ENCODE measurements around the gene AMELY. TPM values are rescaled to one million over a fixed set of nuclear protein-coding genes. Genes with fewer than 3 reads are reported as not detected.
A peak's percentile ranks its signal among the peaks of the same experiment; 100 is the strongest.

The AMELY gene, protein sequence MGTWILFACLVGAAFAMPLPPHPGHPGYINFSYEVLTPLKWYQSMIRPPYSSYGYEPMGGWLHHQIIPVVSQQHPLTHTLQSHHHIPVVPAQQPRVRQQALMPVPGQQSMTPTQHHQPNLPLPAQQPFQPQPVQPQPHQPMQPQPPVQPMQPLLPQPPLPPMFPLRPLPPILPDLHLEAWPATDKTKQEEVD
- not detected for total RNA-seq
- not detected for polyA plus RNA-seq

DNA sequence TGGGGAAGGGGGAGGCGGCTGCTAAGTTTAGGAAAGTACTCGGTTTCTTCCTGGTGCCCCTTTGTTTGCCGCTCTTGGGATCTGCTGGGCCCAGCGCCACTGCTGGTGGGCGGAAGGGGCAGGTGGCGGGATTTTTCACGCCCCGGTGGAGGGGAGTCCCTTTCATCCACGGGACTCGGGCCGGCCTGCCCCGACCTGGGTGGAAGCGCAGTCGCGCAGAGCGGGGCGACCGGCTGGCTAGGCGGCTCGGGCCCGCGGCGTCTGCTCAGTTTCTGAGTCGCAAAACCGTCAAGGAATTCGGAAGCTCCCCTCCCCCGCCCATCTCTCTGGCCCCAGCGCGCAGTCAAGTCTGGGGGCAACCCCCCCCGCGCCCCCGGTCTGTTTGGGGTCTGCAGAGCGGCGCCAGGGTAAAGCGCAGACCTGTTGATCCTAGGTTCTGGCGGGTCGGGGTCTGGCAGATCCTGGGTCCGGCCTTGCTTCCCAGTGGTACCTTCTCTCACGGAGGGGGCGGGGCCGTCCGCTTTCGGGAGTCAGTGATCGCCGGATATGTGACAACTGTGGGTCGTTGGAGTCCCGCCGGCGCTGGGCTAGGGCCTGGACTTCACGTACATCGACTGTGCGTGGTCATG lies at the start of gene AMELY:
AMELY (minus strand) TSS at position 500 of the 629 bp plus-strand sequence. CDS start 39,144 bp downstream, outside the sequence.
- H3K4me3 ChIP-seq (ENCODE audit: low read depth, low read length), result peak within 1 kb of the TSS; percentile 38
- no peaks in the 10 kb centered on the region for H3K4me1 ChIP-seq (ENCODE audit: insufficient read depth)
- 5% methylated on average over 52 of the region's 52 CpGs for WGBS
- H3K36me3 ChIP-seq (ENCODE audit: insufficient read depth), result peaks cover 3% of the 10 kb centered on the region
- DNase-seq (ENCODE audit: extremely low spot score), result no peak
- H3K27ac ChIP-seq (ENCODE audit: low read depth), result no peak within 1 kb of the TSS

DNA sequence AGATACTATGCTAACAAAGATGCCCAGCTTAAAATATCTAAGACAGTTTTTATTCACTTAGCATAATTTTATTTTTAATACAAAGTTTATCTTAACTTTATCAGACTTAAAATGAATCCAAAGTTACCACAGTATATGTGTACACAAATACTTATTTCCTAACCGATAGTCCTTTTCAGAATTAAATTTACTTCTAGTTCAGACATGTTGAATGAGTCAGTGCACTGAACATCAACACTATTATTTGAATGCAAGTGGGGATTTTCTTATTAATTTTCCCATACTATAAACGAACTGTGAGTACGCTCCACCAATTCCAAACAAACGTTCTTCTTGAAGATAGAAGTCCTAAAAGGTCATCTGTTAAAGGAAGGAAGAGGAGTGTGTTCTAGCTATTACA lies 38.4 kb upstream of the AMELY start:
- Histone ChIP-seq H3K4me3 (ENCODE audit: low read depth, low read length) (no peak overlapping the region), H3K4me1 (ENCODE audit: insufficient read depth) (no peaks in the 10 kb centered on the region), H3K36me3 (ENCODE audit: insufficient read depth) (no peaks in the 10 kb centered on the region), H3K27ac (ENCODE audit: low read depth) (no peak overlapping the region)
- 62% methylated on average over 4 of the region's 4 CpGs for WGBS
- no peak for DNase-seq (ENCODE audit: extremely low spot score)

DNA sequence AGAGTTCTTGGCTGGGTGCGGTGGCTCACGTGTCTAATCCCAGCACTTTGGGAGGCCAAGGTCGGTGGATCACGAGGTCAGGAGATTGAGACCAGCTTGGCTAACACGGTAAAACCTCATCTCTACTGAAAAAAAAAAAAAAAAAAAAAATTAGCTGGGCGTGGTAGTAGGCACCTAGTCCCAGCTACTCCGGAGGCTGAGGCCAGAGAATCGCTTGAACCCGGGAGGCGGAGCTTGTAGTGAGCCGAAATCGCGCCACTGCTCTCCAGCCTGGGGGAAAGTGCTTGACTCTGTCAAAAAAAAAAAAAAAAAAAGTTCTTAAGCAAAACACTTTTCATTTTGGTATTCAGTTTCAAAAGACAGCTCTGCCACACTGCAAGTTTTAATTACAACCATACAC lies 36.8 kb upstream of the AMELY start:
- DNase-seq (ENCODE audit: extremely low spot score), result no peak
- Histone ChIP-seq H3K4me3 (ENCODE audit: low read depth, low read length) (no peak overlapping the region), H3K4me1 (ENCODE audit: insufficient read depth) (no peaks in the 10 kb centered on the region), H3K27ac (ENCODE audit: low read depth) (no peak overlapping the region), H3K36me3 (ENCODE audit: insufficient read depth) (no peaks in the 10 kb centered on the region)
- 79% methylated on average over 13 of the region's 13 CpGs for WGBS

DNA sequence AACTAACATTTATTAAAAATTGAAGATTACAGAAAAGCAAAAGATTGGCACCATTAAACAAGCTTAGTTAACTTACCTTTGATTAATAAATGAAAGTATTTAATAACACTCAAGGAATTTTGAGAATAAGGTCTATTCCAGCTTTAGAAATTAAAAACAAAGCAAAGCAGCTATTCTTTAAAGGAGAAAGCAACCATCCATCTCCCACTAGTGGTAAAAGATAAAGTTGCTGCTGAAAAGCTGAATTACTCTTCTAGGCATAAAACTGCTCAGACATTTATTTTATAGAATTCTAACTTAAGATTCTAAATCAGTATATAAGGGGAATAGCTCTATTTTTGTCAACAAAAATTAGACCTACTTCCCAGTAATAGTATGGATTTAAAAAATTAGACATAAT lies 36.1 kb upstream of the AMELY start:
- DNase-seq (ENCODE audit: extremely low spot score), result no peak
- no peaks in the 10 kb centered on the region for H3K36me3 ChIP-seq (ENCODE audit: insufficient read depth)
- H3K4me1 ChIP-seq (ENCODE audit: insufficient read depth), result no peaks in the 10 kb centered on the region
- no peak overlapping the region for H3K4me3 ChIP-seq (ENCODE audit: low read depth, low read length)
- H3K27ac ChIP-seq (ENCODE audit: low read depth), result no peak overlapping the region

DNA sequence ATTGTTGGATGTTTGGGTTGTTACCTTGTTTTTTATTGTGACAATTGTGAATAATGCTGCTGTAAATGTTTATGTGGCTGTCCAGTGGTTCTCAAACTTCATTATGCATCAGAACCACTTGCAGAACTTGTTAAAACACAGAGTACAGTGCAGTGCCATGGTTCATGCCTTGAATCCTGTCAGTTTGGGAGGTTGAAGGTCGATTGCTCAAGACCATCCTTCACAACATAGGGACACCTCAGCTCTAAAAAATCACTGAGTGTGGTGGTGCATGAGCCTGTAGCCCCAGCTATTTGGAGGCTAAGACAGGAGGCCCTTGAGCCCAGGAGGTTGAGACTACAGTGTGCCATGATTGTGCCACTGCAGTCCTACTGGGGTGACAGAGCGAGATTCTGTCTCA lies 23.9 kb upstream of the AMELY start:
- 96% methylated on average over 2 of the region's 2 CpGs for WGBS
- H3K4me1 ChIP-seq (ENCODE audit: insufficient read depth), result peaks cover 1% of the 10 kb centered on the region
- H3K36me3 ChIP-seq (ENCODE audit: insufficient read depth), result no peaks in the 10 kb centered on the region
- H3K4me3 ChIP-seq (ENCODE audit: low read depth, low read length), result no peak overlapping the region
- H3K27ac ChIP-seq (ENCODE audit: low read depth), result no peak overlapping the region
- DNase-seq (ENCODE audit: extremely low spot score), result no peak

DNA sequence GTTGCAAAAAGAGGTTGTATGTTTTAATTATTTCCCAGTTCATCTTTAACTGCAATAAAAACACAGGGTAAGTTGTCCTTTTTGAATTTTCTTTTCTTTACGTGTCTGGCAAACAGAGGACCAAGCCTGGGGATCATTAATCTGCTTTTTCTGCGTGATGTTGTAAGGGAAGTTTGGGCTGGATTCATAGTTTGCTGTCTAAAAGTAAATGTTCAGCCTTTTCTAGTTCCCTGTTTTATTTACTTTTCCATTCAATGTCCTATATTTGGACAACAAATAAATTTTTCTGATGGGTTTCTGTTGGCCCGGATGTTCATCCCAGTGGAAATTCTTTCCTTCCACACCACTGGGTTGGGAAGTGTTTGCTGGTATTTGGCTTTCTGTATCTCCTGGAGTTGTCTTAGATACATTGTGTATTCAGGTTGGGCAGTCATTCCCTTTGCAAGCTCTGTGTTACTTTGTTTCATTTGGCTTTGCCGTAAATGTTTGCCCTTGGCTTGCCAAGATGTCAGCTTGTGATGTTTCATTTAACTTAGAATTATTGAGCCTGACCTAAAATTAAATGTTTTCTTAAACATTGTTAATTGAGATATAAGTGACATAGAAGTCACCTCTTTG lies 20.3 kb upstream of the AMELY start:
- 53% methylated on average over 4 of the region's 4 CpGs for WGBS
- H3K4me1 ChIP-seq (ENCODE audit: insufficient read depth), result peaks cover 1% of the 10 kb centered on the region
- no peak for DNase-seq (ENCODE audit: extremely low spot score)
- H3K36me3 ChIP-seq (ENCODE audit: insufficient read depth), result no peaks in the 10 kb centered on the region
- no peak overlapping the region for H3K27ac ChIP-seq (ENCODE audit: low read depth)
- no peak overlapping the region for H3K4me3 ChIP-seq (ENCODE audit: low read depth, low read length)

DNA sequence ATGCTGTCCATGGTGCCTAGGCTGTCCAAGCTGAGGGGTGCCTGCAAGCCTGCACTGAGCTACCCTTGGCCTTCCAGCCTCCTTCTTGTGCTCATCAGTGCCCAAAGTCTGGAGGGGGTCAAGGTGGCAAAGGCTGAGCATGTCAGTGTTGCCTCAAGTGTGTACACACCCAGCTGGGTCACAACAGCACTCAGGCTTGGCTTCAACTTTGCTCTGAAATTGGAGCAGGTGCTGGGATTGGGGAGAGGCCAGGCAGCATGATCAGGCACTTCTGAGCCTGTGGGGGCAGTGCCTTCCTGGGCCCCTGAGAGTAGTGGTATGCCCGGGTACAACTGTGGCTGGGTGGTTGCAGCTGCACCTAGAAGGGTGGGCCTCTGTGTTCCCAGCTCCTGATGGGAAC lies 17.7 kb upstream of the AMELY start:
- WGBS, result 86% methylated on average over 1 of the region's 1 CpG
- Histone ChIP-seq H3K4me3 (ENCODE audit: low read depth, low read length) (no peak overlapping the region), H3K27ac (ENCODE audit: low read depth) (no peak overlapping the region), H3K36me3 (ENCODE audit: insufficient read depth) (no peaks in the 10 kb centered on the region), H3K4me1 (ENCODE audit: insufficient read depth) (peaks cover 1% of the 10 kb centered on the region)
- no peak for DNase-seq (ENCODE audit: extremely low spot score)

DNA sequence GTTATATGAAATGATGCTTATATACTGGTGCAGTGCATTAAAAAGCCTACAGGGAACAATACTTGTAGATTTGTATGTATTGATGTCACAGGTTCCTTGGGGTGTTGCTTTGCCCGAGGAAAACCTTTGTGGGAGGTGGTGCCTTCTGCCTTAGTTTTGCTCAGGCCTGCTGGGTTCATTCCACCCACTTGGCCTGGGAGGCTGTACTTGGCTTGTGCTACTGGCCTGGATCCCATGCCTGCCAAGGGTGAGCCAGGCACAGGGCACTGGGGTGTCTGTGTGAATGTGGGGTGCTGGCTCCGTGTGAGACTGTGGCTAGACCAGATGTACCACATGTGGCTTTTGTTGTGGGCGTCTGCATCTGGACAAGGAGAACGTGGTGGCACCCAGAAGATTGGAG lies 16.7 kb upstream of the AMELY start:
- WGBS, result 69% methylated on average over 4 of the region's 4 CpGs
- no peaks in the 10 kb centered on the region for H3K36me3 ChIP-seq (ENCODE audit: insufficient read depth)
- no peak overlapping the region for H3K4me3 ChIP-seq (ENCODE audit: low read depth, low read length)
- no peak overlapping the region for H3K27ac ChIP-seq (ENCODE audit: low read depth)
- H3K4me1 ChIP-seq (ENCODE audit: insufficient read depth), result no peaks in the 10 kb centered on the region
- no peak for DNase-seq (ENCODE audit: extremely low spot score)

DNA sequence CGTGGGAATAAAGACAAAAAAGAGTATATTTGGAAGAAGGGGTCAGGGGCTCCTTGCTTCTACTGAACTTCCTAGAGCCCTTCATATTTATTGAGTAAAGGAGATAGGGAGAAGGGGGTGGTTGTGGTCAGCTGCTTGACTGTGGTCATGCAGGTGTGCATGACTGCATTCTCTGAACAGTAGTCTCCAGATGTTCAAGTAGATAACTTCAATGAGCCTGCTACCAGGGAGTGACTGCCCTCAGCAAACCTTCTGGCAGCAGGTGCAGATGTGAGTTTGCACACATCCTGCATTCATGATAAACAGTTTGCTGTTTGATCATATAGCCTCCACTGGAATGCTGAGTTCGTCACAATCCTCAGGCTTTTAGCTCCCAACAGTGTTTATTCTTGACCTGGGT lies 9.5 kb upstream of the AMELY start:
- no peak overlapping the region for H3K27ac ChIP-seq (ENCODE audit: low read depth)
- H3K4me3 ChIP-seq (ENCODE audit: low read depth, low read length), result no peak overlapping the region
- no peak for DNase-seq (ENCODE audit: extremely low spot score)
- peaks cover 2% of the 10 kb centered on the region for H3K36me3 ChIP-seq (ENCODE audit: insufficient read depth)
- H3K4me1 ChIP-seq (ENCODE audit: insufficient read depth), result no peaks in the 10 kb centered on the region
- 80% methylated on average over 2 of the region's 2 CpGs for WGBS

DNA sequence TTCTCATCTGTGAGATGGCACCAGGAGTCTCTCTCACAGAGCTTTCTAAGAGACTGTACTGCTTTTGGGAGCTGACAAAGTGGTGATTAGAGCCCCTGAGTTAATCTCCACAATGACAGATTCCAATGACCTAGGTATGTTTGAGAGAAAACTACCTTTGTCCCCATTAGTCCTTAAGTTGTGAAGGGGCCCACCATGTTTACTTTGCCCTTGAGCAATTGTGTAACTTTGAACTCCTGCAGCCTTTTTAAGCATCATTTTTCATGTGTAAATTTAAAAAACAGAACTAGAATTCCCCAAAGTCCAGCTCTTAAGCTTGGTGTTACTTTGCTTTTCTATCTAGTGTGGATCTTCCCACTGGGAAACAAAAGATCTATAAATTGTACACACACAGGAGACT lies 1.8 kb upstream of the AMELY start:
- no peak overlapping the region for H3K27ac ChIP-seq (ENCODE audit: low read depth)
- DNase-seq (ENCODE audit: extremely low spot score), result no peak
- peaks cover 4% of the 10 kb centered on the region for H3K36me3 ChIP-seq (ENCODE audit: insufficient read depth)
- no peak overlapping the region for H3K4me3 ChIP-seq (ENCODE audit: low read depth, low read length)
- no peaks in the 10 kb centered on the region for H3K4me1 ChIP-seq (ENCODE audit: insufficient read depth)

DNA sequence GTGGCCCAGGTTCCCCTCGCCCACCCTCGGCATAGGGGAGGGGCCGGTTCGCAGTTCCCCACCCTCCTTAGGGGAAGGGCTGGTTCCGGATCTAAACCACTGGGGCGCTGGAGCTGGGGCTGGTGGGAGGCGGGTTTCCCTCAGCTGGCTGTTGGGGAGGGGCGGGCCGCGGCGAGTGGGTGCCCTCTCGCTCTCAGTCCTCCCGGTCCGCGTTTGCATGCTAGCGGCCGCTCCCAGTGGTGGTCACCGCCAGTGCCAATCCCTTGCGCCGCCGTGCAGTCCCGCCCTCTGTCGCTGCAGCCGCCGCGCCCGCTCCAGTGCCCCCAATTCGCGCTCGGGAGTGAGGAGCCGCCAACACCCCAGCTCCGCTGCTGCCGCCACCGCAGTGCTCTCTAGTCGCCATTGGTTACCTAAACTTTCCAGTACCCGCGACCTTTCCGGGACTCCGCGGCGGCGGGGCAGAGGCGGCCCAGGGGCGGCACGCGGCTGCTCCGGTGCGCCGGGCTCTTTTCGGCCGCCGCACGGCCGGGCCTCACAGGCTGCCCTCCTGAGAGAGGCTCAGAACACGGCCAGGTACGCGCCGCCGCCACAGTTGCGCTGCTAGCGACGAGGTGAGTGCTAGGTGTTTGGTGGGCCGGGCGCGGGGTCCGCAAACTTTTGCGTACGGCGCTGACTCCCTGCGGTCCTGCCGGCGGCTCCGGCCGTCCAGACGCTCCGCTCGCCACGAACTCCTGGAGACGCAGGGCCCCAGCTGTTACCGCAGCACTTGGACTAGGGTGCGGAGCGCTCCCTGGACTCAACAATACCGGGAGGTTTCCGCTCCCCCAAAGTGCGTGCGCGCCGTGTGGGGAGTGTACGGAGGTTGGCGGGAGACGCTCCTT lies 940 bp downstream of the AMELY start, which contains the start of gene TBL1Y:
TBL1Y (plus strand) TSS at position 326 of the 881 bp plus-strand sequence. CDS start 114,388 bp downstream, outside the sequence.
- Histone ChIP-seq H3K4me3 (ENCODE audit: low read depth, low read length) (peak within 1 kb of the TSS; percentile 38), H3K36me3 (ENCODE audit: insufficient read depth) (peaks cover 1% of the 10 kb centered on the region), H3K4me1 (ENCODE audit: insufficient read depth) (no peaks in the 10 kb centered on the region), H3K27ac (ENCODE audit: low read depth) (peak within 1 kb of the TSS; percentile 32)
- under 1% methylated on average over 91 of the region's 91 CpGs for WGBS
- no peak for DNase-seq (ENCODE audit: extremely low spot score)

DNA sequence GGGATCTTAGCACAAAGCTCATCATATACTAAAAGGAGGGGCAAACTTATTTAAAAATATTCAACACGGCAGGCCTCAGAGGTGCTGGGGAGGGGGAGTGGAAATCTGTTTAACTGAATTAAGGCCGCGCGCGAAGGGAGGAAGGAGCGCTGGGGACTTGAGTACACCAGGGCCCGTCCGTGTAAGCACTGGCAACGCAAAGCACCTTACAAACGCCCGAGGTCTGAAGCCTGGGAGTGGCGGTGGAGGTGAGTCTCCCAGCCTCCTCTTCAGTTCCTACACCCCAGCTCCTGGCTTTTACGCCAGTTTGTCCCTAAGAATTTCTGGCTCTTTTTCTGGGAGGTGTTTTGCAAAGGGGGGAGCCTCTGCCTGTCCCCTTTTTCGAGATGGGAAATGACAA lies 1.7 kb downstream of the AMELY start:
- Histone ChIP-seq H3K4me1 (ENCODE audit: insufficient read depth) (no peaks in the 10 kb centered on the region), H3K4me3 (ENCODE audit: low read depth, low read length) (peak overlapping the region; percentile 38), H3K27ac (ENCODE audit: low read depth) (no peak overlapping the region), H3K36me3 (ENCODE audit: insufficient read depth) (no peaks in the 10 kb centered on the region)
- DNase-seq (ENCODE audit: extremely low spot score), result no peak
- under 1% methylated on average over 14 of the region's 14 CpGs for WGBS

DNA sequence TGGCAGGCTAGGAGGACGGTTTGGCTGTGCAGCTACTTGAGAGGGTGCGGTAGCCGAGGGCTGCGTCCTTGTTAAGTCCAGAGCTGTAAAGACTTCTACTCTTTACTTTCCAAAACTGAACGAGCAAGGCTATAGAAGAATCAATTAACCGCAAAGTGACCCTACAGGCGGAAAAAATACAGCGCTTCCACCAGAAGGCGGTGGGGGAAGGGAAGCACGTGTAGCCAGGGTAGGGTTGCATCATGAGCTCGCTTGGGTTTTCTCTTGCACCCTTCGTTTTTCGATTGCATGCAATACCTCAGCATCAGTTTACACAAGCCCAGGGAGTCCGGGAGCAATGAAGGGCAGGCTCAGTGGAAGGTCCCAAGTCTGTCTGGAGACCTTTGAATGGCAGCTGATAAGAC lies 2.4 kb downstream of the AMELY start:
- Histone ChIP-seq H3K4me1 (ENCODE audit: insufficient read depth) (no peaks in the 10 kb centered on the region), H3K27ac (ENCODE audit: low read depth) (no peak overlapping the region), H3K36me3 (ENCODE audit: insufficient read depth) (no peaks in the 10 kb centered on the region), H3K4me3 (ENCODE audit: low read depth, low read length) (no peak overlapping the region)
- DNase-seq (ENCODE audit: extremely low spot score), result no peak
- under 1% methylated on average over 14 of the region's 14 CpGs for WGBS

Data from urinary bladder (tissue), 4 donors.